ENCODE data around the gene SYNE4.

Gene SYNE4

GRCh38 chr19:36009220-36009619, 607 bp upstream of the SYNE4 start:
- TF ChIP-seq CTCF (IDR thresholded peaks at IDR 0.05; ENCODE audit: borderline replicate concordance, insufficient read depth, low read depth, low read length), result no peak

GRCh38 chr19:36006955-36007354, 1.7 kb downstream of the SYNE4 start:
- no peak overlapping the region for H3K4me3 ChIP-seq (ENCODE audit: low read depth, low read length)
- no peak for TF ChIP-seq CTCF (IDR thresholded peaks at IDR 0.05; ENCODE audit: borderline replicate concordance, insufficient read depth, low read depth, low read length)

More at GRCh38 chr19:36009220-36009619, 607 bp upstream of the SYNE4 start:
- peak overlapping the region; percentile 35 for H3K4me3 ChIP-seq (ENCODE audit: low read depth, low read length)

- TF ChIP-seq CTCF (IDR thresholded peaks at IDR 0.05; ENCODE audit: borderline replicate concordance, insufficient read depth, low read depth, low read length), result no peak
- H3K4me3 ChIP-seq (ENCODE audit: low read depth, low read length), result no peak overlapping the region
These were observed 5.3 kb downstream of the SYNE4 start for GRCh38 chr19:36003284-36003683.

GRCh38 chr19:36001605-36002004, 7.0 kb downstream of the SYNE4 start:
- no peak for TF ChIP-seq CTCF (IDR thresholded peaks at IDR 0.05; ENCODE audit: borderline replicate concordance, insufficient read depth, low read depth, low read length)
- no peak overlapping the region for H3K4me3 ChIP-seq (ENCODE audit: low read depth, low read length)

GRCh38 chr19:35996777-35997176, 11.8 kb downstream of the SYNE4 start:
- no peak for TF ChIP-seq CTCF (IDR thresholded peaks at IDR 0.05; ENCODE audit: borderline replicate concordance, insufficient read depth, low read depth, low read length)
- H3K4me3 ChIP-seq (ENCODE audit: low read depth, low read length), result no peak overlapping the region

- peak within 1 kb of the TSS; percentile 95 for H3K4me3 ChIP-seq (ENCODE audit: low read depth, low read length)
- 0 out of 2 replicates have a peak, but pooled peaks have one; percentile 13 for TF ChIP-seq CTCF (IDR thresholded peaks at IDR 0.05; ENCODE audit: borderline replicate concordance, insufficient read depth, low read depth, low read length)
These were observed 13.3 kb downstream of the SYNE4 start, which contains the start of gene SDHAF1 for GRCh38 chr19:35995048-35995993. TSS of gene SDHAF1 (plus strand) at chr19:35995188. CDS start at chr19:35995275, 87 bp downstream.
